Jurkat, Clone E6-1 (cell line): ENCODE measurements around the gene MAP3K6.

Source experiments
- DNase-seq: peaks from one replicate; pipeline ENCODE4 v3.0.0-alpha.2; 2011; ENCODE audit warnings: low read depth, low spot score
- H3K4me3 ChIP-seq: 2 replicates; pipeline ENCODE4 v1.5.1; 2011; ENCODE audit warnings: mild to moderate bottlenecking, low read length, control low read depth, moderate library complexity

The MAP3K6 gene

DNA sequence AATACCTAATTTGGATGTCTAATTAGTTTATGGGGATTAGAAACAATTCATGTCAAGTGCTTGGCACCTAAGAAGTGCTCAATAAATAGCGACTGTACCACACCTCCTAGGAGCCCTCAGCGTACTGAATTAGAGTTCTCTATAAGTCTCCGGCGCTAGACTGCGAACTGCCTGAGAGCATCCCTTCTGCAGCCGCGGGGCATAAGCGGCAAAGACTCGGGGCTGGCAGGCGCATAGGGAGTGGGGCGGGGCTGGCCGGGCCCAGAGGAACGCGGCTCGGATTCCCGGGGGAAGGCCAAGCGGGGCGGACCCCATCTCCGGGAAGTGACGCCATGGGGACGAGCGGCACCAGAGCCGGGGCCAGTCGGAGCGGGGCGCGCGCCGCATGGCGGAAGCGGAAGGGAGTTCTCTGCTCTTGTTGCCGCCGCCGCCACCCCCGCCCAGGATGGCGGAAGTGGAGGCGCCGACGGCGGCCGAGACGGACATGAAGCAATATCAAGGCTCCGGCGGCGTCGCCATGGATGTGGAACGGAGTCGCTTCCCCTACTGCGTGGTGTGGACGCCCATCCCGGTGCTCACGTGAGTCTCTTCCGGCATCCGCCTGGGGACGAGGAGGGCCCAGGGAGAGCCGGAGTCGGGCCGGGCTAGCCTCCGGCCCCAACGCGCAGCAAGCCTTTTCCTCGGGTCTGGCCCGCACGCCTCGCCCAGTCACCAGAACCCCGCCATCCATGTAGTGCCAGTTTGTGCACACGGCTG, 44.8 kb downstream of the MAP3K6 start, which contains the start of gene TMEM222:
TSS of gene TMEM222 (plus strand) at position 351 of the 756 bp plus-strand sequence. CDS start at position 386, 35 bp downstream.
- peak; percentile 94 for DNase-seq
- peak within 1 kb of the TSS; percentile 93 for H3K4me3 ChIP-seq

DNA sequence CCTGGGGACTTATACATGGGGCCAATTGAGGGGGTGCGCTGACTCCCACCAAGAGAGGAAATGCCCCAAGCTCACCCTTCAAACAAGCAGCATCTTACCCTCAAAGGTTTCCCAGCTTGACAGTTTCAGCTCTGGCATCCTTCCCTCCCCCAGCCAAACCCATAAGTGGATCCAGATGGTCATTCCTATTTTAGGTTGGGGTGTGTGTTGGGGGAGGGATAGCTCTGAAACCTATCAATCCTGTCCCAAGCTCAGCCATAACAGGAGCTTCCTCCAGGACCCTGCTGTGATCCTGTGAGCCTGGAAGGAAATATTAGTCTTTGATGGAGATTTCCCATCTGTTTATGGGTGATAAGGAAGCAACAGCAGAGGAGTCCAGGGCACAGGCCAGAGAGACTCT, 48.2 kb downstream of the MAP3K6 start:
- H3K4me3 ChIP-seq: no peak overlapping the region
- no peak for DNase-seq

DNA sequence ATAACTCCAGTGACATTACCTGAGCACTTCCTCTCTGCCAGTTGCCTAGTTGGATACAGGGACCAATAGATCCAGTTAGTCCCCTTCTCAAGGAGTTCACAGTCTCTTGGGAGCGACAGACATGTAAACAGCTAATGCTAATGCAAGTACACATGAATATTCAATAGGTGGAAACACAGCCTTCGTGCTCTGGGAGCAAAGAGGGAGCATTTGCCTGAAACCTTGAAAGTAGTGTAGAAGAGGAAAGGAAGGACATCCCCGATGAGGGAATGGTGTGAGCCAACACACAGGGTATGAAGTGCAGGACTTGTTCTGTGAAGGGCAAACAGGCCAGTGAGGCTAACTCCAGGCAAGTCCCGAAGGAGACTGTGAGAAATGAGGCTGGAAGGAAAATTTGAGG, 48.6 kb downstream of the MAP3K6 start:
- no peak overlapping the region for H3K4me3 ChIP-seq
- DNase-seq: no peak

DNA sequence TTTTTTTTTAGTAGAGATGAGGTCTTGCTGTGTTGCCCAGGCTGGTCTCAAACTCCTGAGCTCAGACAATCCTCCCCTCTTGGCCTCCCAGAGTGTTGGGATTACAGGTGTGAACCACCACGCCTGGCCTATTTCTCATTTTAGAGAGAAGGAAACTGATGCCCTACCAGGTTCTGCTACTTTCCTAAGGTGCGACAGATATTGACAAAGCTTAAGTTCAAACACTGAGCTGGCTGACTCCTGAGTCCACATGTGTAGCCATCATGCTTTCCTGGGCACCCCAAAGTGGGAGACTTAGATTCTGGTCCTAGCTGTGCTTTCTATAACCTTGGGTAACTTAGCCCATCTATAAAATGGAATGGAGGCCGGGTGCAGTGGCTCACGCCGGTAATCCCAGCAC, 49.9 kb downstream of the MAP3K6 start:
- DNase-seq: no peak

DNA sequence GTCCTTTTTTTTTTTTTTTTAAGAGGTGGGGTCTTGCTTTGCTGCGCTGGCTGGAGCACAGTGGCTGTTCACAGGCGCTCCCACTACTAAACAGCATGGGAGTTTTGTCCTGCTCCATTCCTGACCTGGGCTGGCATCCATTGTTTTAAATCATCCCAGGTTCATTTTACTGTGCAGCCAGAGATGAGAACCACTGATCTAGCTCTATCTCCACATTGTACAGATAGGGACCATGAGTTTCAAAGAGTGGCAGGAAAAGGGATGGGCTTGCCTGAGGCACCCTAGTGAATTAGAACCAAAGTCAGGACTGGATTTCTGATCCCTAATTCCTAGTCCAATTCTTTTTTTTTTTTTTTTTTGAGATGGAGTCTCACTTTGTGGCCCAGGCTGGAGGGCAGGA, 52.0 kb downstream of the MAP3K6 start:
- H3K4me3 ChIP-seq: no peak overlapping the region
- DNase-seq: no peak

More for the DNA sequence above, 49.9 kb downstream of the MAP3K6 start:
- no peak overlapping the region for H3K4me3 ChIP-seq

DNA sequence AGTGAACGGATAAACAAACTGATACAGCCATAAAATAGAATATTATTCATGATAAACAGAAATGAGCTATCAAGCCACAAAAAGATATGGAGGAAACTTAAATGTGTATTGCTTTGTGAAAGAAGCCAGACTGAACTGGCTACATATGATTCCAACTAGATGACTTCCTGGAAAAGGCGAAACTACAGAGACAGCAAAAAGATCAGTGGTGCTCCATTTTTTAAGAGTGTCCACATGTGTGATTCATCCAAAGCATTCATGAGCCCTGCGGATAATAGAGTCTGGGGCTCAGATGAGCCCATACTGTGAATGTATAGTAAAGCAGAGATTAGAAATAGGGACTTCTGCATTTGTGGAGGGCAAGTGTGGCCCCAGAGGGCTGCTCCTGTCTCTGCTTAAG, 52.6 kb downstream of the MAP3K6 start:
- H3K4me3 ChIP-seq: no peak overlapping the region
- no peak for DNase-seq

DNA sequence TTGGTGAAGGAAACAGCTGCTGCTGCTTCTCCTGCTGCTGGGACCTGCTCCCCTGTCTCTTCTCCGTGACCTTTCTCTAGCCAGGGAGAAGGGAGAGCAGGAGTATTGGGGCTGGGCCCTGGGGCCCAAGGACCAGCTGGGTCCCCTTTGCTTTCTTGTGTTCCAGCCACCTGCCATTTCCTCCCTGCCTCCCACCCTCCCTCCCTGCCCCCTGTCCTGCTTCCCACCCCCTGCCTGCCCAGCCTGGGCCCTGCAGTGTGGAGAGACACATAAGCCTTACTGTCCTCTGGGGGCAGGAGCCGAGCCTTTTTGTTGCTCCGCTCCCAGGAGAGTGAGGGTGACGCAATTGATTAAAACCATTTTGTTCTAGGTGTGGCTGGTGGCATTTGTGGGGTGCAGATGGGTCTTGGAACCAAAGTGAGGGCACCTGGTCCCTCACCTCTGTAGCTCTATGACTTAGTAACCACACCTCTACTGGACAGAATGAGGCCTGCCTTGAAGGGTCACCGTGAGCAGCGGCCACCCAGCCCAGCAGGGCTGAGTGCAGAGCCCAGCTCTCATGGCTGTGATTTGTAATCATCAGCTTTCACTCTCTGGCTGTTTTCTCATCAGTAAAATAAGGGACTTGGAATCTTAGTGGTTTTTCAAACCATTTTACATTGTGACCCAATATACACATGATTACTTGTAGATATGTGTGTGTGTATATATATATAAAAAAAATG, 58.7 kb downstream of the MAP3K6 start:
- no peak for DNase-seq
- no peak overlapping the region for H3K4me3 ChIP-seq

DNA sequence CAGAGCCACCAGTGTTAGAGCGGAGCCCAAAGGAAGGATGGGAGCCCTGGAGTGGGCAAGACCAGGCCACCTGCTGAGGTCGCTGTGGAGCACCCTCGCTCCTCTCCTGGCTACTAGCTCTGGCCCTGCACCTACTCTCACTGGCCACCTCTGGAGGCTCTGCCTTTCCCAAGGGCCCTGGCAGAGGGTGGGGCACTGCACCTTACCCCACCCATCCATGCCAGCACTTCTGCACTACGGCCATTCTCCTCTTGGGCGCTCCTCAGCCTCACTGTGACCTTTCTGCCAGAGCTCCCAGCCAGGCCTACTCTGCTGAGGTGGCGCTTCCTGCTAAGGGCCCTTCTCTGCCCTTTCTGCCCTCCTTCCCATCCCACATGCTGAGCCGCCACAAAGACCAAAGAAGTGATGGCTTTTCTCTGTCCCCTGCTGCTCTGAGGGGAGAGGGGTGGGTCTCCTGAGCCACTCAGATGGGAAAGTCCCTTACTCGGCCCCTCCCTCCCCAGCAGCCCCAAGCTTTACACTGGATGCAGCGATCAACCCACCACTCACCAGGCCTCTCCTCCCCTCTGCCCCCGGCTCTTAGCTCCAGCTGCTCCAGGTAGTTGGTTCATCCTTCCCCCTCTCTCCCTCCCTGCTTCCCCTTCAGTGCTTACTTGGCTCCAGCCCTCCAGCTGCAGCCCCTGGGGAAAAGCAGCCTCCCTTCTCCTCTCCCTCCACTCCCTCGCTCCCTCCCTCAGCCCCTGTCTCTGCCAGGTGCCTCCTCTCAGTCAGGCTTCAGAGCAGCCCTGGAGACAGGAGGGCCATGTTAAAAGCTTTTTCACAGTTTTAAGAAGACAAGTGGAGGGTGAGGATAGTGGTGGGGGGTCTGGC, 59.6 kb downstream of the MAP3K6 start:
- no peak for DNase-seq
- no peak overlapping the region for H3K4me3 ChIP-seq

DNA sequence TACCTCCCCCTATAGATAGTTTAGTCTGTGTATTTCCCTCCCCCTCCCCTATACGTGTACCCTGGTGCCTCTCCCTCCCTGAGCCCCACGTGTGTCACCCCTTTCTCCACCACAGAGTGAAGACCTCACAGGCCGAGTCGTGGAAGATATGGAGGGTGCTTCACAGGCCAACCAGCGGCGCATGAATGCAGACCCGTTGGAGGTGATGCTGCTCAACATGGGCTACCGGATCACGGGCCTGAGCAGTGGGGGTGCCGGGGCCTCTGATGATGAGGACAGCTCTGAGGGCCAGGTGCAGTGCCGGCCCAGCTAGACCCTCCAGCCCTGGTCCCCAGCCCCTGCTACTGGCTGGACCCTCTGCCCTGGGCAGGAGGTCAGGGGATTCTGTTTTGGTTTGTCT, 60.7 kb downstream of the MAP3K6 start:
- no peak overlapping the region for H3K4me3 ChIP-seq
- DNase-seq: no peak
